HL-60 (cell line): Measurements from ENCODE around the gene GUCD1.
A peak's percentile ranks its signal among the peaks of the same experiment; 100 is the strongest.

Experiments
- DNase-seq, 2 experiments: peaks; one replicate each; pipeline ENCODE4 v3.0.0-alpha.2; 2010 to 2020; ENCODE audit warnings: low read depth in 1 of 2, low spot score in 1 of 2
- H3K27ac ChIP-seq: fragments of 250-450 bp; sonication (Bioruptor Pico); replicated peaks from 2 replicates; pipeline ENCODE4 v1.5.1; 2020; ENCODE audit warnings: mild to moderate bottlenecking, moderate library complexity
- H3K27me3 ChIP-seq: fragments of 250-450 bp; sonication (Bioruptor Pico); 2 replicates; pipeline ENCODE4 v1.5.1; 2021; ENCODE audit warnings: mild to moderate bottlenecking, moderate library complexity; ENCODE audit not compliant: insufficient read depth, poor library complexity, severe bottlenecking
- H3K4me3 ChIP-seq: replicated peaks from 2 replicates; pipeline ENCODE4 v1.5.1; 2011; ENCODE audit warnings: mild to moderate bottlenecking, control low read depth, low read length; ENCODE audit not compliant: insufficient read depth
- GABPA ChIP-seq: IDR thresholded peaks from 2 replicates; pipeline ENCODE4 v1.6.1; 2012; ENCODE audit warnings: low read depth
- POLR2AphosphoS5 ChIP-seq: IDR thresholded peaks from 2 replicates; pipeline ENCODE4 v1.6.1; 2012; ENCODE audit warnings: low read depth
- SPI1 ChIP-seq: IDR thresholded peaks from 2 replicates; pipeline ENCODE4 v1.6.1; 2012; ENCODE audit warnings: low read depth, mild to moderate bottlenecking, borderline replicate concordance
- TF ChIP-seq, protein P1 (sequence below): IDR thresholded peaks from 2 replicates; pipeline ENCODE4 v1.6.1; 2012; ENCODE audit warnings: low read depth; ENCODE audit not compliant: insufficient replicate concordance
- TF ChIP-seq, protein P2 (sequence below): IDR thresholded peaks from one replicate; pipeline ENCODE4 v1.5.1; 2011; ENCODE audit warnings: low read length, control low read depth, inconsistent platforms; ENCODE audit not compliant: insufficient read depth

Gene GUCD1

DNA sequence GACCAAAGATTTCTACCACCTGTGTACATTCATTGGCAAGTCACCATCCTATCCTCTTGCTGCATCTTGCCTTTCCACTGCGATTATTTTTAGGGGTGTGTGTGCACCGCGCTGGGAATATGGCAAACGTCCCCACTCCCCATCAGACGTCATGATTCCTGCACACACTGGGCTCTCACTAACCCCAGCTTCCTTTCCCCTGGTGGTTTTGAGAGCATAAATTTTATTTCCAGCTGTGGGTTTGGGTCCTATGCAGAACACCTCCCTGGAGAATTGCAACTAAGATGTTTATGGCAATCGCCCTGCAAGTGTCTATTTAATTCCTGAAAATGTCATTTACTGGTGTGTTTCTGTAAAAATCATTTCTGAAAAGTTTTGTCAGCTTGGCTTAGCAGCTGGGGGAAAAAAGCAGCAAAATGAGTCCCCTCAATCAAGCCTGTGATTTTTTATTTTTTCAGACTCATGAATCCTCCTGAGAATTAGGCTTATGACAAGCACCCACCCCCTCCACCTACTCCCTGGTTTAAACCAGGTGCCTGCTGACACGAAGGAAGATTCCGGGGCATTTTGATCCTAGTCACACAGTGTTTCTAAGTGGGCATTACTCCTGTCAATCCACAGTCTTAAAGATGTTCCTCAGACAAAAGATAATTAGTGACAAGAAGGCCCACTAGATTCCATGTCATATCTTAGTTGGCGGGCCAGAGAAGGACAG, 36.0 kb downstream of the GUCD1 start:
- no peak overlapping the region for H3K27ac ChIP-seq
- TF ChIP-seq SPI1: no peak
- no peaks in the 10 kb centered on the region for H3K27me3 ChIP-seq
- no peak for DNase-seq
- no peak overlapping the region for H3K4me3 ChIP-seq

DNA sequence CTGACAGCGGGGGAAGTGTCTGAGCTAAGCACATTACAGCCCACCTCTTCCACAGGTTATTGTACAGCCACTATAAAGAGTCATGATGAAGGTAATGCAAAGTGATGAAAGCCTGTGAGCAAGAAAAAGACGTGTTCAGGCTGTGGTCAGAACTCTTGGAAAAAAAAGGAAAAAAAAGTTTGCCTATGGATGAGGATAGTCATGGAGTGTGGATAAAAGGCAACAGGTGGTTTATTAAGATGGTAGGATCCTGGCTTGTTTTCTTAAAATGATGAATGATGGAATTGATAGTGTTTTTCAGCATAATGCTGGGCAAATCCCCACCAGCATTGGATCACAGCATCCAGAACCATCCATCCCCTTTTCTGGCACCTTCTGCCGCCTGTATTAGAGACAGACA, 36.7 kb downstream of the GUCD1 start:
- Histone ChIP-seq H3K27me3 (no peaks in the 10 kb centered on the region), H3K4me3 (no peak overlapping the region), H3K27ac (no peak overlapping the region)
- TF ChIP-seq POLR2AphosphoS5 (no peak), SPI1 (no peak)
- no peak for DNase-seq

DNA sequence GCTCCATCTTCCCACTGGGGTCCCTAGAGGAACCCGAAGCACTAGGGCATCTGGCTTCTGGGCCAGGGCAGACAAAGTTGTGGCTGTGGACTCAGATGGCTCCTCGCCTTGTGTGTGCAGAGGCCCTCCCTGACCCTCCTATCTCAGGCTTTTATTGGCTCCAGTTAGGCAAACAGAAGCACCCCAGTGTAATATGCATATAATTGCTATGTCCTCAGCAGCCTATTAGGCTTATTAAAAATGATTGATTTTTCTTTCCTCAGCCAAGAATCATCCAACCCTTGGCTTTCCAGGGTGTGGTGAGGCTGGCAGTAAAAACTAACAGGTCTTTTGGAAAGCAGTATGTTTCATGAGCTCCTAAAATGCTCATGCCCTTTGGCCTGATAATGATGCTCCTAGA, 37.5 kb downstream of the GUCD1 start:
- no peak for DNase-seq
- Histone ChIP-seq H3K4me3 (no peak overlapping the region), H3K27me3 (no peaks in the 10 kb centered on the region), H3K27ac (no peak overlapping the region; the same call in 1 of the 2 replicates)
- TF ChIP-seq GABPA (no peak), POLR2AphosphoS5 (no peak), SPI1 (no peak)
- TF ChIP-seq, protein P1, sequence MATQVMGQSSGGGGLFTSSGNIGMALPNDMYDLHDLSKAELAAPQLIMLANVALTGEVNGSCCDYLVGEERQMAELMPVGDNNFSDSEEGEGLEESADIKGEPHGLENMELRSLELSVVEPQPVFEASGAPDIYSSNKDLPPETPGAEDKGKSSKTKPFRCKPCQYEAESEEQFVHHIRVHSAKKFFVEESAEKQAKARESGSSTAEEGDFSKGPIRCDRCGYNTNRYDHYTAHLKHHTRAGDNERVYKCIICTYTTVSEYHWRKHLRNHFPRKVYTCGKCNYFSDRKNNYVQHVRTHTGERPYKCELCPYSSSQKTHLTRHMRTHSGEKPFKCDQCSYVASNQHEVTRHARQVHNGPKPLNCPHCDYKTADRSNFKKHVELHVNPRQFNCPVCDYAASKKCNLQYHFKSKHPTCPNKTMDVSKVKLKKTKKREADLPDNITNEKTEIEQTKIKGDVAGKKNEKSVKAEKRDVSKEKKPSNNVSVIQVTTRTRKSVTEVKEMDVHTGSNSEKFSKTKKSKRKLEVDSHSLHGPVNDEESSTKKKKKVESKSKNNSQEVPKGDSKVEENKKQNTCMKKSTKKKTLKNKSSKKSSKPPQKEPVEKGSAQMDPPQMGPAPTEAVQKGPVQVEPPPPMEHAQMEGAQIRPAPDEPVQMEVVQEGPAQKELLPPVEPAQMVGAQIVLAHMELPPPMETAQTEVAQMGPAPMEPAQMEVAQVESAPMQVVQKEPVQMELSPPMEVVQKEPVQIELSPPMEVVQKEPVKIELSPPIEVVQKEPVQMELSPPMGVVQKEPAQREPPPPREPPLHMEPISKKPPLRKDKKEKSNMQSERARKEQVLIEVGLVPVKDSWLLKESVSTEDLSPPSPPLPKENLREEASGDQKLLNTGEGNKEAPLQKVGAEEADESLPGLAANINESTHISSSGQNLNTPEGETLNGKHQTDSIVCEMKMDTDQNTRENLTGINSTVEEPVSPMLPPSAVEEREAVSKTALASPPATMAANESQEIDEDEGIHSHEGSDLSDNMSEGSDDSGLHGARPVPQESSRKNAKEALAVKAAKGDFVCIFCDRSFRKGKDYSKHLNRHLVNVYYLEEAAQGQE: no peak
- TF ChIP-seq, protein P2, sequence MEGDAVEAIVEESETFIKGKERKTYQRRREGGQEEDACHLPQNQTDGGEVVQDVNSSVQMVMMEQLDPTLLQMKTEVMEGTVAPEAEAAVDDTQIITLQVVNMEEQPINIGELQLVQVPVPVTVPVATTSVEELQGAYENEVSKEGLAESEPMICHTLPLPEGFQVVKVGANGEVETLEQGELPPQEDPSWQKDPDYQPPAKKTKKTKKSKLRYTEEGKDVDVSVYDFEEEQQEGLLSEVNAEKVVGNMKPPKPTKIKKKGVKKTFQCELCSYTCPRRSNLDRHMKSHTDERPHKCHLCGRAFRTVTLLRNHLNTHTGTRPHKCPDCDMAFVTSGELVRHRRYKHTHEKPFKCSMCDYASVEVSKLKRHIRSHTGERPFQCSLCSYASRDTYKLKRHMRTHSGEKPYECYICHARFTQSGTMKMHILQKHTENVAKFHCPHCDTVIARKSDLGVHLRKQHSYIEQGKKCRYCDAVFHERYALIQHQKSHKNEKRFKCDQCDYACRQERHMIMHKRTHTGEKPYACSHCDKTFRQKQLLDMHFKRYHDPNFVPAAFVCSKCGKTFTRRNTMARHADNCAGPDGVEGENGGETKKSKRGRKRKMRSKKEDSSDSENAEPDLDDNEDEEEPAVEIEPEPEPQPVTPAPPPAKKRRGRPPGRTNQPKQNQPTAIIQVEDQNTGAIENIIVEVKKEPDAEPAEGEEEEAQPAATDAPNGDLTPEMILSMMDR: no peak

DNA sequence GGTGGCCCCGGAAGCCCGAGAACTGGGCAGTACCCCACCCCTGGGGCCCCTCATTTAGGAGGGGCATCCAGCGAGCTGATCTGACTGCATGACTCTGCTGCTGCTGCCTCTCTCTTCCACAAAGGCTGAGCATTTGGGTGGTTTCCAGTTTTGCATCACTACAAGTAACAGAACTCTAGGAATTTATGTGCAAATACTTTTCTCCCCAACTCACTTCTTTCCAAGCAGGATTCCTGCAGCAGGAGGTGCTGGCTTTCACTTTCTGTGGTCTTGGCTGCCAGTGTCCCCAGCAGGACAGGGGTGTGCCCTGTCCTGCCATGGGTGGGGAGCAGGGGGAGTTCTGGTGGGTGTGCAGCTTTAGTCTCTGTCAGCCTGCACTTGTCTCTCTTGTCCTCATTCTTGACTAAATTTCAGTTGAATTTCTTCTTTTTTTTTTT, 38.6 kb downstream of the GUCD1 start:
- TF ChIP-seq SPI1 (no peak), GABPA (no peak), POLR2AphosphoS5 (no peak)
- TF ChIP-seq, protein P2: no peak
- TF ChIP-seq, protein P1: no peak
- peak overlapping the region; percentile 75 for H3K27ac ChIP-seq
- no peaks in the 10 kb centered on the region for H3K27me3 ChIP-seq
- peak; percentile 38 to 42 for DNase-seq
- no peak overlapping the region for H3K4me3 ChIP-seq

DNA sequence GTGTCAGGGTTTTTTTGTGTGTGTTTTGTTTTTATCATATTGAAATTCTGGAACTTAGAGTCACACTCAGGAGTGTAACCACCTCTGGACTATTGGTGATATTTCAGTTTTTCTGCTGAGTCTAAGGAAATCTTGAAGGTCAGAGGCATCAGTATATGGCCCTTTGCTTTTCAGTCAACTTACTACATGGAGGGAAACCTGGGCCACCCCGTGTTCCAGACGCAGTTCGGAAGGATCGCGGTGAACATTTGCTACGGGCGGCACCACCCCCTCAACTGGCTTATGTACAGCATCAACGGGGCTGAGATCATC, 40.0 kb downstream of the GUCD1 start:
- TF ChIP-seq, protein P1: no peak
- TF ChIP-seq, protein P2: no peak
- TF ChIP-seq POLR2AphosphoS5: no peak
- TF ChIP-seq GABPA: no peak
- TF ChIP-seq SPI1: no peak
- DNase-seq: no peak
- no peak overlapping the region for H3K4me3 ChIP-seq
- H3K27ac ChIP-seq: no peak overlapping the region
- no peaks in the 10 kb centered on the region for H3K27me3 ChIP-seq
